Measurements from ENCODE around the gene RNF121.
"Not testable (repeated sequence)": the region's sequence is repeated elsewhere in the genome, so short reads cannot be mapped to it uniquely, and the experiment has no call there.

DNA sequence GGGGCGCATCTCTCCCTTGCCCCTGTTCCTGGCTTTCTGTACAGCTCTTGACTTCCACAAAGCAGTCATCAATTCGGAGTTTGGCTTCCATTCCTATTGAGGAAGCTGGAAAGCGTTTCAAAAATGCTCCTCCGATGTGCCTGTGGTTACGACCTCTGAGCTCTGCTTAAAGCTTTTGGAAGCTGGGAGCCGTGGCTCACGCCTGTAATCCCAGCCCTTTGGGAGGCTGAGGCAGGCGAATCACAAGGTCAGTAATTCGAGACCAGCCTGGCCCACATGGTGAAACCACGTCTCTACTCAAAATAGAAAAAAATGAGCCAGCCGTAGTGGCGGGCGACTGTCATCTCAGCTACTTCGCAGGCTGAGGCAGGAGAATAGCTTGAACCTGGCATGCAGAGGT is 27.7 kb upstream of the RNF121 start:
- TF ChIP-seq EZH2phosphoT487 (IDR thresholded peaks at IDR 0.05; ENCODE audit: borderline replicate concordance), result not testable (repeated sequence)
- TF ChIP-seq, protein P1, sequence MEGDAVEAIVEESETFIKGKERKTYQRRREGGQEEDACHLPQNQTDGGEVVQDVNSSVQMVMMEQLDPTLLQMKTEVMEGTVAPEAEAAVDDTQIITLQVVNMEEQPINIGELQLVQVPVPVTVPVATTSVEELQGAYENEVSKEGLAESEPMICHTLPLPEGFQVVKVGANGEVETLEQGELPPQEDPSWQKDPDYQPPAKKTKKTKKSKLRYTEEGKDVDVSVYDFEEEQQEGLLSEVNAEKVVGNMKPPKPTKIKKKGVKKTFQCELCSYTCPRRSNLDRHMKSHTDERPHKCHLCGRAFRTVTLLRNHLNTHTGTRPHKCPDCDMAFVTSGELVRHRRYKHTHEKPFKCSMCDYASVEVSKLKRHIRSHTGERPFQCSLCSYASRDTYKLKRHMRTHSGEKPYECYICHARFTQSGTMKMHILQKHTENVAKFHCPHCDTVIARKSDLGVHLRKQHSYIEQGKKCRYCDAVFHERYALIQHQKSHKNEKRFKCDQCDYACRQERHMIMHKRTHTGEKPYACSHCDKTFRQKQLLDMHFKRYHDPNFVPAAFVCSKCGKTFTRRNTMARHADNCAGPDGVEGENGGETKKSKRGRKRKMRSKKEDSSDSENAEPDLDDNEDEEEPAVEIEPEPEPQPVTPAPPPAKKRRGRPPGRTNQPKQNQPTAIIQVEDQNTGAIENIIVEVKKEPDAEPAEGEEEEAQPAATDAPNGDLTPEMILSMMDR (conservative IDR thresholded peaks at IDR 0.05; ENCODE audit: low read length), result not testable (repeated sequence)
